Gastrocnemius medialis (tissue), 4 donors: ENCODE results near the gene ADIG.
"Not testable (repeated sequence)": the region's sequence is repeated elsewhere in the genome, so short reads cannot be mapped to it uniquely, and the experiment has no call there.

ENCODE experiments used
- POLR2A ChIP-seq, 2 donors: fragments of 450-650 bp; IDR thresholded peaks; one replicate each; pipeline ENCODE4 v1.6.1; 2017; ENCODE audit warnings: antibody characterized with exemption in 2 of 2, mild to moderate bottlenecking in 2 of 2, moderate library complexity in 2 of 2
- TF ChIP-seq, protein P1 (sequence below), 5 experiments: fragments of 450-650 bp in 3 of 5; fragments of 200-600 bp in 2 of 5; sonication (generic) in 2 of 5; IDR thresholded peaks in 4 of 5; conservative IDR thresholded peaks in 1 of 5; 1 replicate in 4 of 5; 2 replicates in 1 of 5; pipeline ENCODE4 v1.5.1; 2016 to 2019; ENCODE audit warnings: antibody characterized with exemption in 5 of 5, mild to moderate bottlenecking in 3 of 5, moderate library complexity in 3 of 5

DNA sequence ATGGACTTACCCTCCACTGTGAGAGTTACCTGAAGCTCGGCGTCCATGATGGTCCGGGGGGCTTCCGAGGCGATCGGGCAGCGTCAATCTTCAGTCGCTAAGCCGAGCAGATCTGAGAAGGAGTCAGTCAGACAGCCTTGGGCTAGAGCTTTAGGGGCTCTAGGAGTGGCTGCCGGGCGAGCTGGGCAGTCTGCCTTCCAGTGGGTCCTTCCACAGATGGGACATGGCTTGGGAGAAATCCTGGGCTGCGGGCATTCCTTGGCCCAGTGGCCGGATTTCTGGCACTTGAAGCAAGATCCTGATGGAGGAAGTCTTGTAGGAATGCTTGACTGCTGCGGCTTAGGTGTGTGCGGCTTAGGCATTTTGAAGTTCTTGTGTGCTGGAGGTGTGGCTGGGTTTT lies 14.9 kb downstream of the ADIG start:
- TF ChIP-seq POLR2A (IDR thresholded peaks at IDR 0.05): not testable (repeated sequence)
- TF ChIP-seq, protein P1, sequence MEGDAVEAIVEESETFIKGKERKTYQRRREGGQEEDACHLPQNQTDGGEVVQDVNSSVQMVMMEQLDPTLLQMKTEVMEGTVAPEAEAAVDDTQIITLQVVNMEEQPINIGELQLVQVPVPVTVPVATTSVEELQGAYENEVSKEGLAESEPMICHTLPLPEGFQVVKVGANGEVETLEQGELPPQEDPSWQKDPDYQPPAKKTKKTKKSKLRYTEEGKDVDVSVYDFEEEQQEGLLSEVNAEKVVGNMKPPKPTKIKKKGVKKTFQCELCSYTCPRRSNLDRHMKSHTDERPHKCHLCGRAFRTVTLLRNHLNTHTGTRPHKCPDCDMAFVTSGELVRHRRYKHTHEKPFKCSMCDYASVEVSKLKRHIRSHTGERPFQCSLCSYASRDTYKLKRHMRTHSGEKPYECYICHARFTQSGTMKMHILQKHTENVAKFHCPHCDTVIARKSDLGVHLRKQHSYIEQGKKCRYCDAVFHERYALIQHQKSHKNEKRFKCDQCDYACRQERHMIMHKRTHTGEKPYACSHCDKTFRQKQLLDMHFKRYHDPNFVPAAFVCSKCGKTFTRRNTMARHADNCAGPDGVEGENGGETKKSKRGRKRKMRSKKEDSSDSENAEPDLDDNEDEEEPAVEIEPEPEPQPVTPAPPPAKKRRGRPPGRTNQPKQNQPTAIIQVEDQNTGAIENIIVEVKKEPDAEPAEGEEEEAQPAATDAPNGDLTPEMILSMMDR (IDR thresholded peaks at IDR 0.05 in 4 of 5, conservative IDR thresholded peaks at IDR 0.05 in 1 of 5): not testable (repeated sequence)
